ENCODE data around the gene NR4A2. TPM values are rescaled to one million over a fixed set of nuclear protein-coding genes. Genes with fewer than 3 reads are reported as not detected.
A peak's percentile ranks its signal among the peaks of the same experiment; 100 is the strongest.

Gene NR4A2
- total and polyA plus RNA-seq, 2 experiments from 2014 or later, result 0.86 to 2.9 TPM

DNA sequence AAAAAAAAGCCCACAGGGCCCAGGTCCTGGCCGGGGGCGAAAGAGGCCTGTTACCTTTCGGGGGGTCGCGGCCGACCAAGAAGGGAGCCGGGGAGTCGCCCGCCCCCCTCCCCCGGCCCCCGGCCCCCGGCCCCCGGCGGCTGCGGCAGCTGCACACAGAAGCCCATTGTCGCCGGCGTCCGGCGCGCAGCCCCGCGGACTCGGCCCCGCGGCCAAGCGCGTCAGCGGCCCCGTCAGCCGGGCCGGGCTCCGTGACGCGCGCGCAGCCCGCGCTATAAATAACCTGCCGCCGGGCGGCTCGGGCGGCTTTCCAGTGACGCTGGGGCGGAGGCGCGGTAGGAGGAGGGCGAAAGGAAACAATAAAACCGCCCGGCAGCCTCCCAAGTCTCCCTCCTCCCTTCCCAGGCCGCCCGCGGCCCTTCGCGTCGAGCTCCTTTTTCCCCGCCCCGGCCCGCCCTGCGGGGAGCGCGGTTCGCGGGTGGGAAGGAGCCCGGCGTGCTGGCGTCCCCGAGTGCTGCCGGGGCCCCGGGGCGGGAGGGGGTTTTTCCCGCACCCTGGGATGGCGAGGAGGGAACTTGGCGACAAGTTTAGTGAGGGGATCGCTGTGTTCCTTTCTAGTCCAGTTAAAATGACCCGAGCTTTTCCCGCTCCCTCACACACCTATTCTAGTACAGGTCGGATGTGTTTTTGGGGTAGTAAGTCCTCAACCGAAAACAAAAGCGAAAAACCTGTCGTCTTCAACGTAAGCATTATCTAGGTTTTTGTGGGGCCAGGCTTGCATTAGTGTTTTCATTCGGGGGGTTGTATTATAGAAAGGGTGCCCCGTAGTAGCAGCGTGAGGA lies 10.0 kb upstream of the NR4A2 start:
- Histone ChIP-seq H3K27ac (peak overlapping the region; percentile 100), H3K9me2 (ENCODE audit: insufficient read depth) (no peaks in the 10 kb centered on the region), H3K27me3 (replicated peaks; ENCODE audit: insufficient read depth) (no peaks in the 10 kb centered on the region), H3F3A (ENCODE audit: insufficient read depth) (peaks cover 29% of the 10 kb centered on the region), H3K36me3 (ENCODE audit: low read depth) (no peaks in the 10 kb centered on the region), H3K4me2 (ENCODE audit: unreplicated experiment) (peak overlapping the region; percentile 95), H2AFZ (peak overlapping the region; percentile 87), H3K9me3 (ENCODE audit: low read depth) (no peaks in the 10 kb centered on the region), H3K4me1 (ENCODE audit: insufficient read depth) (peaks cover 31% of the 10 kb centered on the region), H3K79me2 (ENCODE audit: insufficient read depth) (peaks cover 35% of the 10 kb centered on the region), H3K4me3 (peak overlapping the region; percentile 99), H4K20me1 (ENCODE audit: insufficient read depth) (no peaks in the 10 kb centered on the region), H3K9ac (peak overlapping the region; percentile 100)
- 1 to 2% methylated on average over 48 to 55 of the region's 86 CpGs for WGBS, 2 experiments (ENCODE audit: low coverage in 1 of 2, low lambda C conversion rate in 2 of 2, missing lambda C conversion rate in 2 of 2)
- peak; percentile 98 for DNase-seq
- in situ Hi-C loops (cut with MboI), result no loop called here
- no peak for TF ChIP-seq EZH2 (IDR thresholded peaks at IDR 0.05; ENCODE audit: insufficient read depth, poor library complexity, severe bottlenecking)
- TF ChIP-seq EZH2phosphoT487 (IDR thresholded peaks at IDR 0.05; ENCODE audit: insufficient read depth, low read depth), result no peak

DNA sequence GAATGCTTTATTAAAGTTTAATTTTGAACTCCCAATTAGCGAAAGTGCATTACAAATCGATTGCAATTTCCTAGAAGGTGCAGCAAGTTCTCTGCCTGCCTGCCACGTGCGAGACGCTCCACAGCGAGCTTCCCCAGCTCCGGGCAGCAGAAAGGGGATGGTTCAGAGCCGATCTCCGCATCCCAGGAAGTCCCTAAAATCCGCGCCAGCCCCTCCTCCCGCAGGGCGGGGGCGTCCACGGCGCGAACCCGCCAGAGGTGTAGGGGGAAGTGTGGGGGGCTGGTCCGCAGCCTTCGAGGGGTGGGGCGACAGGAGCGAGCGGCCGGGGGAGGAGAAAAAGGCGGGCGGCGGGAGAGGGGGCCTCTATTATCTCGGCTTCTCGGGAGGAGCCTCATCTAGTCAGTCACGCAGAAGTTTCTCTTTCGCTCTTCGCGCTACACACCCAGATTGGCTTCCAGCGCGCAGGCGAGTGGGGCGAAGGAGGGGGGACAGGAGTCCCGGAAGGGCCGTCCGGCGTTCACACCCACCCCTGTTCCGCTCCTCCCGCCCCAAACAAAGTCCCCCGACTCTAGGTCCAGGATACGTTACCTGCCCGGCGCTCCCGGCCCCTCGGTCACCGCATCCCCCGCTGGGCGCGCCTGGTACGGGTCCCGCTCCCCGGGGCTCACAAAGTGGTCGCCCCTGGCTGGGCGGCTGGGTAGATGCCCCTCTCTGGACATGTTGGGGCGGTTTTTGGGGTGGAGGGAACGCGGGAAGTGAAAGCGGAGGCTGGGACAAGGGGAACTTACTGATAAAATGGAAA lies 9.1 kb upstream of the NR4A2 start:
- H2AFZ ChIP-seq, result peak overlapping the region; percentile 46
- H3K4me1 ChIP-seq (ENCODE audit: insufficient read depth), result peaks cover 31% of the 10 kb centered on the region
- peak overlapping the region; percentile 95 for H3K4me2 ChIP-seq (ENCODE audit: unreplicated experiment)
- no peaks in the 10 kb centered on the region for H3K9me3 ChIP-seq (ENCODE audit: low read depth)
- in situ Hi-C loops (cut with MboI), result no loop called here
- DNase-seq, result peak; percentile 97
- H3K27me3 ChIP-seq (replicated peaks; ENCODE audit: insufficient read depth), result no peaks in the 10 kb centered on the region
- peaks cover 36% of the 10 kb centered on the region for H3F3A ChIP-seq (ENCODE audit: insufficient read depth)
- no peaks in the 10 kb centered on the region for H4K20me1 ChIP-seq (ENCODE audit: insufficient read depth)
- peak overlapping the region; percentile 99 for H3K4me3 ChIP-seq
- H3K9ac ChIP-seq, result peak overlapping the region; percentile 100
- H3K9me2 ChIP-seq (ENCODE audit: insufficient read depth), result no peaks in the 10 kb centered on the region
- TF ChIP-seq EZH2phosphoT487 (IDR thresholded peaks at IDR 0.05; ENCODE audit: insufficient read depth, low read depth), result no peak
- peaks cover 41% of the 10 kb centered on the region for H3K79me2 ChIP-seq (ENCODE audit: insufficient read depth)
- H3K36me3 ChIP-seq (ENCODE audit: low read depth), result no peaks in the 10 kb centered on the region
- H3K27ac ChIP-seq, result peak overlapping the region; percentile 100
- 1% methylated on average over 46 to 60 of the region's 62 CpGs for WGBS, 2 experiments (ENCODE audit: low coverage in 1 of 2, low lambda C conversion rate in 2 of 2, missing lambda C conversion rate in 2 of 2)

- Histone ChIP-seq H2AFZ (peak overlapping the region; percentile 46), H4K20me1 (ENCODE audit: insufficient read depth) (no peaks in the 10 kb centered on the region), H3F3A (ENCODE audit: insufficient read depth) (peaks cover 42% of the 10 kb centered on the region), H3K4me3 (peak overlapping the region; percentile 99), H3K79me2 (ENCODE audit: insufficient read depth) (peaks cover 41% of the 10 kb centered on the region), H3K9me2 (ENCODE audit: insufficient read depth) (no peaks in the 10 kb centered on the region), H3K4me1 (ENCODE audit: insufficient read depth) (peaks cover 35% of the 10 kb centered on the region), H3K9me3 (ENCODE audit: low read depth) (no peaks in the 10 kb centered on the region), H3K4me2 (ENCODE audit: unreplicated experiment) (peak overlapping the region; percentile 95), H3K27ac (peak overlapping the region; percentile 100), H3K9ac (peak overlapping the region; percentile 100), H3K27me3 (replicated peaks; ENCODE audit: insufficient read depth) (no peaks in the 10 kb centered on the region), H3K36me3 (ENCODE audit: low read depth) (no peaks in the 10 kb centered on the region)
- WGBS, 2 experiments (ENCODE audit: low coverage in 1 of 2, low lambda C conversion rate in 2 of 2, missing lambda C conversion rate in 2 of 2), result 7 to 9% methylated on average over 15 of the region's 15 CpGs
- in situ Hi-C loops (cut with MboI), result no loop called here
- TF ChIP-seq EZH2 (IDR thresholded peaks at IDR 0.05; ENCODE audit: insufficient read depth, poor library complexity, severe bottlenecking) (no peak), EZH2phosphoT487 (IDR thresholded peaks at IDR 0.05; ENCODE audit: insufficient read depth, low read depth) (no peak)
- peak; percentile 65 for DNase-seq
Observed at GRCh38 chr2:156340804-156341451, 8.4 kb upstream of the NR4A2 start.

GRCh38 chr2:156340377-156340776 lies 7.9 kb upstream of the NR4A2 start:
- H3K9me3 ChIP-seq (ENCODE audit: low read depth), result no peaks in the 10 kb centered on the region
- H3K27me3 ChIP-seq (replicated peaks; ENCODE audit: insufficient read depth), result no peaks in the 10 kb centered on the region
- H3K4me1 ChIP-seq (ENCODE audit: insufficient read depth), result peaks cover 38% of the 10 kb centered on the region
- TF ChIP-seq EZH2 (IDR thresholded peaks at IDR 0.05; ENCODE audit: insufficient read depth, poor library complexity, severe bottlenecking), result no peak
- TF ChIP-seq EZH2phosphoT487 (IDR thresholded peaks at IDR 0.05; ENCODE audit: insufficient read depth, low read depth), result no peak
- in situ Hi-C loops (cut with MboI), result no loop called here
- peak; percentile 44 for DNase-seq
- H3K27ac ChIP-seq, result peak overlapping the region; percentile 100
- peaks cover 41% of the 10 kb centered on the region for H3K79me2 ChIP-seq (ENCODE audit: insufficient read depth)
- peak overlapping the region; percentile 95 for H3K4me2 ChIP-seq (ENCODE audit: unreplicated experiment)
- WGBS, 2 experiments (ENCODE audit: low coverage in 1 of 2, low lambda C conversion rate in 2 of 2, missing lambda C conversion rate in 2 of 2), result 97 to 100% methylated on average over 1 of the region's 1 CpG
- H3F3A ChIP-seq (ENCODE audit: insufficient read depth), result peaks cover 45% of the 10 kb centered on the region
- H4K20me1 ChIP-seq (ENCODE audit: insufficient read depth), result no peaks in the 10 kb centered on the region
- 0 out of 2 replicates have a peak overlapping the region, but pooled peaks have one; percentile 46 for H2AFZ ChIP-seq
- no peaks in the 10 kb centered on the region for H3K9me2 ChIP-seq (ENCODE audit: insufficient read depth)
- no peaks in the 10 kb centered on the region for H3K36me3 ChIP-seq (ENCODE audit: low read depth)
- peak overlapping the region; percentile 100 for H3K9ac ChIP-seq
- H3K4me3 ChIP-seq, result peak overlapping the region; percentile 99
